ENCODE results near the gene VDAC1.

DNA sequence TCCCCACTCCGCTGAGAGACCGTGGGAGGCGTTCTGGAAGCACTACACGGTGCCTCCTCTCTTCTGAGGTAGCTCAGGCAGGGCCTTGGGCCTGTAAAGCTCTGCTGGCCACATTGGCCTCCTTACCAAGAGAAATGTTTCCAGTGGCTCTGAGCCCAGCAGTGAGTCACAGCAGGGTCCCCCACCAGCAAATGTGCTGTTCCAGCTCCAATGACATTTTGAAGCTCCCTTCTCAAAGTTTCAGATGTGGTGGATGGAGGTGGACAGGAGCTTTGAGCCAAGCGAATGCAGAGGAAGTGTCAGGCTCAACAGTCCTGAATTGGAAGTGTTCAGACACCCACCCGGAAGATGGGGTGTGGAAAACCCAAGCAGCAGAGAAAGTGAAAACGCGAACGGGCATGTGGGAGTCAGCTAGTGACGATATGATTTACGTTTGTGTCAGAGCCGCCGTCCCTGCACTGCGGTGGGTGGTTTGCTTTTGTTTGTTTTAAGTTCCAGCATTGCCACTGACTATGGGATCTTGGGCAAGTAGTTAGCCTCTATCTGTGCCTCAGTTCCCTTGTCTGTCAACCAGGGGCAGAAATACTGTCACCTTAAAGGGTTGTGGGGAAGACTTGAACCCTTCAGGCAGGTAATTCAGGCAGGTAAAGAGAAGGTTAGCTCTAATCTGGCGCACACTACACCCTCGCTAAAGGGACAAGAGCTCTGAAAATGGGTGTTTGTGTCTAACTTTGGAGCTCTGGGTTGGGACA lies 74.5 kb downstream of the VDAC1 start:
- TF ChIP-seq, protein P1, sequence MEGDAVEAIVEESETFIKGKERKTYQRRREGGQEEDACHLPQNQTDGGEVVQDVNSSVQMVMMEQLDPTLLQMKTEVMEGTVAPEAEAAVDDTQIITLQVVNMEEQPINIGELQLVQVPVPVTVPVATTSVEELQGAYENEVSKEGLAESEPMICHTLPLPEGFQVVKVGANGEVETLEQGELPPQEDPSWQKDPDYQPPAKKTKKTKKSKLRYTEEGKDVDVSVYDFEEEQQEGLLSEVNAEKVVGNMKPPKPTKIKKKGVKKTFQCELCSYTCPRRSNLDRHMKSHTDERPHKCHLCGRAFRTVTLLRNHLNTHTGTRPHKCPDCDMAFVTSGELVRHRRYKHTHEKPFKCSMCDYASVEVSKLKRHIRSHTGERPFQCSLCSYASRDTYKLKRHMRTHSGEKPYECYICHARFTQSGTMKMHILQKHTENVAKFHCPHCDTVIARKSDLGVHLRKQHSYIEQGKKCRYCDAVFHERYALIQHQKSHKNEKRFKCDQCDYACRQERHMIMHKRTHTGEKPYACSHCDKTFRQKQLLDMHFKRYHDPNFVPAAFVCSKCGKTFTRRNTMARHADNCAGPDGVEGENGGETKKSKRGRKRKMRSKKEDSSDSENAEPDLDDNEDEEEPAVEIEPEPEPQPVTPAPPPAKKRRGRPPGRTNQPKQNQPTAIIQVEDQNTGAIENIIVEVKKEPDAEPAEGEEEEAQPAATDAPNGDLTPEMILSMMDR (IDR thresholded peaks at IDR 0.05; ENCODE audit: low read depth, low read length, poor library complexity, severe bottlenecking) = no peak
- no peak for TF ChIP-seq EZH2phosphoT487 (IDR thresholded peaks at IDR 0.05; ENCODE audit: borderline replicate concordance, low read length)
